ENCODE results near the gene SLC16A10.

DNA sequence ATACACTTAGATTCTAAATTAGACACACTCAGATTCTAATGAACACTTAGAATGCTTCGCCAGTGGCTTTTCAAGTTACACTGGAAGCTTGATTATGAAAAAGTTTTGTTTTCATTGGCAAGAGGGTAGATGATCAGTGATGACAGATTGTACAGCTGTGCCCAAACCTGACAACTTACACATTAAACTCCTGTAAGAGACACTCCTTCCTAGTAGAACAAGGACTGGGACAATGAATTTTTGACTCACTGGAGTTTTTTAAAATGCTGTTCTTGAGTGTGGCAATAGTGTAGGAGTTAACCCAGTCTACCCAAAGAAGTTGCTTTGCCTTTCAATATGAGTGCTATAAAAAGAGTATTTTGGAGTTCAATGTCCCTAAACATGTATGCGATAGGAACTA, 140.8 kb downstream of the SLC16A10 start:
- TF ChIP-seq BHLHE40 (IDR thresholded peaks at IDR 0.05; ENCODE audit: borderline replicate concordance) (no peak), SUZ12 (IDR thresholded peaks at IDR 0.05) (no peak), FOXK2 (IDR thresholded peaks at IDR 0.05) (no peak), L3MBTL2 (conservative IDR thresholded peaks at IDR 0.05) (no peak), FOXM1 (IDR thresholded peaks at IDR 0.05; ENCODE audit: borderline replicate concordance) (no peak), ELF4 (IDR thresholded peaks at IDR 0.05) (no peak), FOXA1 (IDR thresholded peaks at IDR 0.05) (no peak), TARDBP (IDR thresholded peaks at IDR 0.05) (no peak), SP1 (IDR thresholded peaks at IDR 0.05) (no peak), ZNF384 (IDR thresholded peaks at IDR 0.05) (no peak)
